HG03060 (cell line): ENCODE data around the gene LRRC37A3.
"Not testable (repeated sequence)": the region's sequence is repeated elsewhere in the genome, so short reads cannot be mapped to it uniquely, and the experiment has no call there.

Experiments used
- ATAC-seq: cut with Tn5 transposase; IDR thresholded peaks from one replicate; pipeline ENCODE4 v1.9.1; 2021; ENCODE audit warnings: low read depth, moderate number of reproducible peaks; ENCODE audit not compliant: unreplicated experiment

LRRC37A3 gene

GRCh38 chr17:64919289-64920025, at the start of gene LRRC37A3:
Gene LRRC37A3 (minus strand): TSS chr17:64919478. CDS start chr17:64897257, 22,221 bp downstream.
- peak; percentile 84 for ATAC-seq

- ATAC-seq: peak; percentile 54
Measured at GRCh38 chr17:64965873-64966287, 46.6 kb upstream of the LRRC37A3 start.

GRCh38 chr17:64965256-64965872, 46.1 kb upstream of the LRRC37A3 start:
- ATAC-seq: not testable (repeated sequence)

- ATAC-seq: no peak
Measured at GRCh38 chr17:64964796-64965195, 45.5 kb upstream of the LRRC37A3 start.

GRCh38 chr17:64963814-64964213, 44.5 kb upstream of the LRRC37A3 start:
- not testable (repeated sequence) for ATAC-seq

GRCh38 chr17:64961563-64962378, 42.5 kb upstream of the LRRC37A3 start:
- ATAC-seq: not testable (repeated sequence)

- no peak for ATAC-seq
Measured at GRCh38 chr17:64951877-64952276, 32.6 kb upstream of the LRRC37A3 start.

GRCh38 chr17:64950871-64951270, 31.6 kb upstream of the LRRC37A3 start:
- no peak for ATAC-seq

GRCh38 chr17:64947152-64947551, 27.9 kb upstream of the LRRC37A3 start:
- ATAC-seq: no peak

GRCh38 chr17:64941761-64942160, 22.5 kb upstream of the LRRC37A3 start:
- ATAC-seq: no peak

- no peak for ATAC-seq
Measured at GRCh38 chr17:64941045-64941444, 21.8 kb upstream of the LRRC37A3 start.

- no peak for ATAC-seq
Measured at GRCh38 chr17:64940055-64940454, 20.8 kb upstream of the LRRC37A3 start.

- no peak for ATAC-seq
Measured at GRCh38 chr17:64938925-64939474, 19.7 kb upstream of the LRRC37A3 start.

- no peak for ATAC-seq
Measured at GRCh38 chr17:64938290-64938689, 19.0 kb upstream of the LRRC37A3 start.

- no peak for ATAC-seq
Measured at GRCh38 chr17:64936117-64936516, 16.8 kb upstream of the LRRC37A3 start.

- ATAC-seq: not testable (repeated sequence)
Measured at GRCh38 chr17:64934284-64934778, 15.1 kb upstream of the LRRC37A3 start.

GRCh38 chr17:64932850-64933249, 13.6 kb upstream of the LRRC37A3 start:
- ATAC-seq: not testable (repeated sequence)

GRCh38 chr17:64930374-64930773, 11.1 kb upstream of the LRRC37A3 start:
- not testable (repeated sequence) for ATAC-seq

GRCh38 chr17:64929419-64930209, 10.3 kb upstream of the LRRC37A3 start:
- ATAC-seq: not testable (repeated sequence)

- ATAC-seq: not testable (repeated sequence)
Measured at GRCh38 chr17:64928701-64929100, 9.4 kb upstream of the LRRC37A3 start.
